ACHN (cell line): ENCODE results near the gene DCP1A.
"Not testable (repeated sequence)": the region's sequence is repeated elsewhere in the genome, so short reads cannot be mapped to it uniquely, and the experiment has no call there.

Experiments
- DNase-seq: peaks from one replicate; pipeline ENCODE4 v3.0.0-alpha.2; 2015
- in situ Hi-C: cut with HindIII; loops from 2 replicates; pipeline ENCODE4 v1.10.0; 2017; ENCODE audit warnings: low sequenced_read_pairs, low pct_ligation_motif_present, low pct_unique_long_range_greater_than_20kb

The DCP1A gene

DNA sequence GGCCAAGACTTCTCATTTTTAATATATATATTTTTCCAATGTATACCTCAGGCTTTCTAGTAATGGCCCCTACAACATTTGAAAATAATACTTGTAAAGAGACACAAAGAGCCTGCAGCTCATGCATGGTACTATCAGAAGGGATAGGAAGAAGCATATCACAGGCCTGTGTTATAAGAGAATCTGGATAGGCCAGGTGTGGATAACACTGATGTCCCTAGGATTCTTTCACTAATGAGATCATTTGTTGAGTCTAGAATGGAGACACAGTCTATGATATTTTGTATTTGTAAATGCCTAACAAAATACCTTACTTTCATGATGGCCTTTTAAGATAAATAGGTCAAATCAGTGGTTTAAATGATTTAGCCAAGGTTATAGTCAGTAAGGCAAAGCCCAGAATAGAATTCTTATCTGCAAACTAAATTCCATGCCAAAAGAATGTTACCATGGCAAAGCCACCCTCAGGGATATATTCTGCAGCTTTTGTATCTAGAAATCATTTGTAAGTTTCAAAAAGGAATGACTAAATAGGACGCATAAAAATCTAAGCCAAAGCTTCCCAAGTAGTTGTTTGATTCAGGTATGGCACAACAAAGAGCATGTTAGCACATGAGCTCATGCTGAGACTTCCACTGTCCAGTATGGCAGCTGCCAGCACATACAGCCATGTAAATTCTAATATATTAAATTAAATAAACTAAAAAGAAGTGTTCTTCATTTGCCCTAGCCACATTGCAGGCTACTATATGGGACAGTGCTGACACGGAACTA, 10.0 kb downstream of the DCP1A start:
- no peak for DNase-seq
- in situ Hi-C loops, result no loop called here

DNA sequence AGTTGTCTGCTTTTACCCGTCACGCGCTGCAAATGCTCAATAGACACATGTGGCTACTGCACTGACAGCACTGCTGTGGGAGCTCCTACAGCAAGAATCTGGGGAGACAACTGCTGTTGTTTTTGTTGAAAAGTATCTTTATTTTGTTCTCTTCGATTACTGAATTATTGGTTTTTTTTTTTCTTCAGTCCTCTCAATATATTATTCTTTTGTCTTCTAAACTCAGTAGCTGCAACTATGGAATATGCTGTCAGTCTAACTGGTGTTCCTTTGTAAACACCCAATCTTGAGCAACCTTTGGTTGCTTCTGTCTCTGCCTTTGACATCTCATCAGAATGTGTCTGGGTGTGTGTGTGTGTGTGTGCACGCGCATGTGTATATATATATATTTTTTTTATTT, 12.6 kb downstream of the DCP1A start:
- in situ Hi-C loops, result no loop called here
- no peak for DNase-seq

DNA sequence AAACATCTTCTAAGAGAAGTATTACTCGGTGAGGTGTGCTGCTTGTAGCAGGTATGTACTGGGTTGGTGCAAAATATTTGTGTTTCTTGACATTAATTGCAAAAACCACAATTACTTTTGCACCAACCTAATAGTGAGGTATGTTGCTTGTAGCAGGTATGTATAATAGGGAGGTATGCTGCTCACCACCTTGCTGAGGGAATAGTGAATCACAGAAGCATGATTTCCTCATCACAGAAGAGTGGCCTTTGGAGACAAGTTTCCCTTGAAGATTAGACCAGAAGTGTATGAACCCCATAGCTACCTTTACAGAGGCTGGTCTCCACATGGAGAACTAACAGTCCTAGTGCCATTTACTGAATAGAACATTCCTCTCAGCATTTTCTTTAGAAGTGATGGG, 15.5 kb downstream of the DCP1A start:
- DNase-seq, result no peak
- in situ Hi-C loops, result no loop called here

DNA sequence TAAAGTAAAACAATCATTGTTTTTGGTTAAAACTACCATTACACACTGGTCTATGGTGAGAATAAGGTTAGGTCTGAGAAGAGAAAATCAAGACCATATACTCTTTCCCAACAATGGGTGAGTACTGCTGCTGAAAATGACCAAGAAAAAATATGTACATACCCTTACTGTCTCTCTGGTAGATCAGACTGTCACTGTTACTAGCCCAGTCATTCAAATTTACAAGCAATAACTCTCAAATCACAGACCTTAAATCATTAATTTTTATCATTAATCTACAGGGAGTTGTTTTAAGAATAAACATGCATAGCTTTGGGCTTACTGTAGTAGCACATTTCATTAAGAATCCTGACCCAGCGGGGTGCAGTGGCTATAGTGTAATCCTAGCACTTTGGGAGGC, 17.4 kb downstream of the DCP1A start:
- DNase-seq, result no peak
- in situ Hi-C loops, result no loop called here

DNA sequence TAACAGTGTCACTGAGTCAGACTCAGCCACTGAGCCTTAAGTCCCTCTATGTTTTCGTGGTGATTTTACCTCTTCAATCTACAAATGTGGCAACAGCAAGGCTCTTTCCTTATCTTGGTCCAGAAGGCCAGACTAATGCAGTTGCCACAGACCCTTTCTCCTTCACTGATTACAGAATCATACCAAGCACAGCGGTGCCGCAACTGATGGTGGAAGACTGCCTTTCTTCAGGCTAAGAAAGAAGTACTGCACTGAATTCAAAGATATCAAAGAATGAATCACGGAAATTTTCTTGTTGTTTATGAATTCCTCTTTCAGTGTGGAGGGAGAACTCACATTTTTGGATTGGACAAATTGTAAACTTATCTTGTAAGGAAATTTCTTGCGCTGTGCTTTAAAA, 18.6 kb downstream of the DCP1A start:
- in situ Hi-C loops, result no loop called here
- DNase-seq, result no peak

DNA sequence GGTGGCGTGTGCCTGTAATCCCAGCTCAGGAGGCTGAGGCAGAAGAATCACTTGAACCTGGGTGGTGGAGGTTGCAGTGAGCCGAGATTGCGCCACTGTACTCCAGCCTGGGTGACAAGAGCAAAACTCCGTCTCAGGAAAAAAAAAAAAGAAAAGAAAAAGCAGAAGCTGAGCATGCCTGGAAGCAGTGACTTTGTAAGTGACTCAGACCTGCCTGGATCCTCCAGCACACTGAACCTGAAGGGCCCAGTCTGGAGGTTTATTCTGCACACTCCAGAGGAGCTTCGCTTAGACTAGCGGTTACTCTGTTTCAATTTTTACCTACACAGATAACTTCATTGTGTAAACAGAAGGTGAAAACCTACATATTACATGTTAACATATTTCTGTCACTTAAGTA, 19.4 kb downstream of the DCP1A start:
- DNase-seq, in situ Hi-C loops: not testable (repeated sequence)

DNA sequence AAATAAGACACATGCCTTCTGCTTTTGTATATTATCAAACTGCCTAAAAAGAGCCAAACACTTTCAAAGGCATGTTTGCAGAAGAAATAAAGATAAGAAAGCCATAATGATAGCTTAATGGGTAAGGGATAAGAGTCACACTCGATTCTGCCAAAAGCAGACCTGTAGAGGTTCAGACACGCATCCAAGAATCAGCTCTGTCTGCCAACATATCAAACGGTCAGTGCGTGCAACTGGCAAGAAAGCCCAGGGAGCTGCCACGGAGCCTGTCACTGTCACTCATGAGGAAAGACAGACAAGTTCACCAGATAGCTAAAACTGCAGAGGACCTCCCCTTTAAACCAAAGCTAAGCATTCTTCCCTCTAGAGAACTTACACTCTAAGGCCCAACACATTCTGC, 23.2 kb downstream of the DCP1A start:
- in situ Hi-C loops, result no loop called here
- no peak for DNase-seq

DNA sequence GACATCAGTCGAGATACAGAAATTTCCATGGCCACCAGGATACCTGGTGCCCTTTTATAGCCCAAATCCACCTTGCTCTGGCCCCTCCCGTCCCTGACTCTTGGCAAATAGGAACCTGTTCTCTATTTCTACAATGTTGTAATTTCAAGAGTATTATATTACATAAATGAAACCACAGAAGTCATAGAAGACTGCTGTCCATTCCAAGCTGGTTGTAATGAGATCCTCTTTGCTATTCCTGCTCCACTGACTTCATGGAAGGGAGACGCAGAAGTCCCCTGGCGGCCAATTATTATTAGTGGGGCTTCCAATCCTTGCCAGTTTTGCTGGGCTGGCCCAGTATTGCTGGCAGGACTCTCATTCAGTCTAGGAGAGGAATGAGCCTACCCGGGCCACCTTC, 26.6 kb downstream of the DCP1A start:
- in situ Hi-C loops, result no loop called here
- DNase-seq, result no peak

DNA sequence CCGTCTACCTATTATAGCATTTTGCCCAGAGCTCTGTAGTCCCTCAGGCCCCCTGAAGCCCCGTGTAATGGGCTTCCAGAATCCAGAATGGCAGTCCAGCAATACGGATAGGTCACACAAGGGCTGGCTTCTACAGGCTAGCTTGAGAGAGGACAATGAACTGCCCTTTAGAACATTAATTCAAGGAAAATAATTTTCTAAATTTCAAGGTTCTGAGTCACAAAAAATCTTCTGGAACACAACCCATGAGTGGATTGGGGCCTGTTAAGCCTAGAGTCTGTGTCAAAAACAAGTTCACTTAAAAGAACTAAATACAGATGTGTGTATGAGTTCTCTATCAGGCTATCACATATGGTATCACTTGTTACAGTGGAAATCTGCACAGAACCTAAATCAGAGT, 28.8 kb downstream of the DCP1A start:
- in situ Hi-C loops, result no loop called here
- no peak for DNase-seq

DNA sequence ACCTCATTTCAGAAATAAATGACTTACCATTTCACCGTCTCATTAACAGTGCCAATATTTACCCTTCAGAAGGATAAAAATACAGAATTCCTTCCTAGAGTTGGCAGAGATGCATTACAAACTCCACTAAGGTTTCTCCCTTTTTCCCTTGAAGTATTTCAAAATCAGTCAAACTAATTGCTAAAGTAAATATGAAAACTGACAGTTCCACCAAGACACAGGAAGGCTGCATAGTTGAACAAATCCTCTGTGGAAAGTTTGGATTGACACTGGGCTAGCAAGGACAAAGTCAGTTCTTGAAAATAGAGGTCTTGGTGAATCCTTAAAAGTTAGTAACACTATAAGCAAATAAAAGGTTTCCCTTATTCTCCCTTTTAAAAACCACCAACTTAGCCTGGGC, 34.5 kb downstream of the DCP1A start:
- in situ Hi-C loops, result no loop called here
- no peak for DNase-seq

DNA sequence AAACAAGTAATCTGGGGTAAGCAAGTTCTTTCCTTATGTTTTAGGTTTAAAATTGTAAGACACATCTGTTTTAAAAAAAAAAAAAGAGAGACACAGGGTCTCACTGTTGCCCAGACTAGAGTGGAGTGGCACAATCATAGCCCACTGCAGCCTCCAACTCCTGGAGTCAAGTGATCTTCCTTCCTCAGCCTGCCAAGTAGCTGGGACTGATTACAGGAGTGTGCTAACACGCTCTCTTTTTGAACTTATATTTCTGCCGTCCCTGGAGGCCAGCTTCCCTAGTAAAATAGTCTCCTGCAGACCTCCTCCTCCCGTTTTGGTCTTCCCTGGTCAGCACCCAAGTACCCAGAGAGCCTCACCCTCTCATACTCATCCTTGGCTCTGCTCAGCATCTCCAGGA, 35.5 kb downstream of the DCP1A start:
- in situ Hi-C loops, result no loop called here
- no peak for DNase-seq

DNA sequence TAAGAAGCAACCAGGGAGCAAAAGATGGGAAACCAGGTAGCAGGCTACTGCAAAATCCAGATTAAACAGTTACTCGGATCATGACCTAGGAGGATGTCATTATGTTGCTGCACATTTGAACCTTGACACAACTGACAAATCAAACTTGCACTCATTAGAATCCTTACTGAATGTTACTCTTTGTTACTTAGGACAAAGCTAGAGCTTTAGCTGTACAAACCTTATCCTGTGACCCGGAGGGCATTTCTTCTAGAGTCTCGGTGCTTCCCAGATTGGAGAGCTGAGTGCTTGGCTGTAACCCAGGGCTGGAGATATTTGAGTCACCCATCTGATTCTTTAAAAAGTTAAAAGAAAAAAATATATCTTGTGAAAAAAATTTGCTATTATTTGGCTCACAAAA, 43.4 kb downstream of the DCP1A start:
- in situ Hi-C loops, result no loop called here
- DNase-seq, result no peak

DNA sequence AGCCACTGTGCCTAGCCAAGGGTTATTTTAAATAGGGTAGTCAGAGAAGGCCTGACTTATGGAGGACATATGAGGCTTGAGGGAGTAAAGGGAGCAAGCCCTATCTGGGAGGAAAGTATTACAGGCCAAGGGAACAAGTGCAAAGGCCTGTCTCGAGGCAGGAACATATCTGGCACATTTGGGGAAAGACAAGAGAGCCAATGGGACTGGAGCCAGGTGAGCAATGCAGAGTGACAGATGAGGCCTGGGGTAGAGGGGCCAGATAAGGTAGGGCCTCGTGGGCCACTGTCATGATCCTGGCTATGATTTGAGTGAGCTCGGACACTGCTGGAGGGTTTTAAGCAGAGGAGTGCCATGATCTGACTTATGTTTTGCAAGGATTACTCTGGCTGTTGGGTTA, 43.8 kb downstream of the DCP1A start:
- DNase-seq, result no peak
- in situ Hi-C loops, result no loop called here

DNA sequence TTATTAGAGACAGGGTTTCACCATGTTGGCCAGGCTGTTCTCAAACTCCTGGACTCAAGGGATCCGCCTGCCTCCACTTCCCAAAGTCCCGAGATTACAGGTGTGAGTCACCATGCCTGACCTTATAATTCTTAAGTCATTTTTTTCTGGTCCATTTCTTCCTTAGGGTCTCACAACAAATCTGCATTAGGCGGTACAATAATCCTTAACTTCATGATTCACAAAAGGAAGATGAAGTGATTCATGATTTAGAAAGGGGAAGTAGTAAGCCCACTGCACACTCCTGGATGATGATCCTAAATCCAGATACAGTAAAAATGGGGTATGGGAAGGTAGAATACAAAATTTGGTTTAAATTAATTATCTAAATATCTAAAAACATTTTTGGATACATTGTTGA, 46.5 kb downstream of the DCP1A start:
- in situ Hi-C loops, result no loop called here
- DNase-seq, result no peak

DNA sequence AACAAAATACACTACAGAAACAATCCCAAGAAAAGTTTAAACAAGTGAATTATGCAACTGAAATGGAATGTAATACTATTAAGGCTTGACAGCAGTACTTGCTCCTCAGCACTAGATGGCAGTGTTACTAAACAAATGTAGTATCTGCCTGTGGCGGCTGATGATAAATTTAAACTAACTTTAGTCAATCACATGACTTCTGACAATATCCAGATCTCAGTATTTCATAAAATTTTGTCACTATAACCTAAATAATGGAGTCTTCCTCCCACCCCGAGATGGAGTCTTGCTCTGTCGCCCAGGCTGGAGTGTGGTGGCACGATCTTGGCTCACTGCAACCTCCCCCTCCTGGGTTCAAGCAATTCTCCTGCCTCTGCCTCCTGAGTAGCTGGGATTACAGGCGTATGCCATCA, 47.7 kb downstream of the DCP1A start:
- in situ Hi-C loops, result not testable (repeated sequence)

DNA sequence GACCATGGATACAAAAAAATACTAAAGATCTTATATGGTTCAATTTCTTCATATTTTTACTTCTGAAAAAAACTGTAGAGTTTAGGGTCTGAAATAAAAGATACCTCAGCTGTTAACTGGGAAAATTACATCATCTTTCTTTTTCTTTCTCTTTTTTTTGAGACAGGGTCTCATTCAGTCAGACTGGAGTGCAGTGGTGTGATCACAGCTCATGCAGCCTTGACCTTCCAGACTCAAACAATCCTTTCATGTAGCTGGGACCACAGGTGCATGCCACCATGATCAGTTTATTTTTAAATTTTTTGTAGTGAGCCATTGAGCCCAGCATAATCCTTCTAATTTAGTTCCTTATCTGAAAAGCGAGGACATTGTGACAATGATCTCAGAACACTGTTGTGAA, 51.9 kb downstream of the DCP1A start:
- DNase-seq, result no peak
- in situ Hi-C loops, result no loop called here

More for the DNA sequence above, 47.7 kb downstream of the DCP1A start:
- peak; percentile 55 for DNase-seq

DNA sequence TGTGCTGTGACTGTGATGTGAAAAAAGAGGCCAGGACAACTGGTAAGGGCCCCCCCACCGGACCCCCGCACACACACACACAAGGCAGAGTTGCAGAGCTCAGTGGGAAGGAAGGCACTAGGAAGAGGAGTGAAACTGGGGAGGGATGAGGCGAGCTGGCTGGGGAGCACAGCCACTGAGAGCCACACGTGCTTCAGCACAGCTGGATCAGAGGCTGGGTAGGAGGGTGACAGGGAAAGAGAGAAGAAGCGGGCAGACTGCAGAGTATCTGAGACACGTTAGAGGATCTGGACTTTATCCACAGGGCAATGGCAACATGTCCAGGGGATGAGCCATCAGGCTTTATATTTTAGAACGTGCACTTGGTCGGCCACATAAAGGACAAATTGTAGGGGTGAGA, 53.5 kb downstream of the DCP1A start:
- no peak for DNase-seq
- in situ Hi-C loops, result no loop called here

DNA sequence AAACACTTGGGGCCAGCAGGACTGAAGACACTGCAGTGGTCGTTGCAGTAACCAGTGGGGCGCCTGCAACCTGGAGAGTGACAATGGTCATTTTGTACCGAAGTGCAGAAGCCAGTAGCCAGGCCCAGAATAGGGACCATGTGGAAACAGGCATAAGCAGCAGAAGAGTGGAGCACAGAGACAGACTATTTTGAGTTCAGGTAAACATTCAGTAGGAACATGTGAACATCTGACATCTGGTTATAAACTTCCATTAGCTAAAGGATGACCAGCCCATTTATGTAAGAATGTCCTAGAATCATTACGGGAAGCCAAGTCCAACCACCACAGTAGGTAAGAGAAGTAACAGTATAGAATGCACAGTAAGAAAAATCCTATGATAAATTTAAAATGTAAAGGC, 59.1 kb downstream of the DCP1A start:
- in situ Hi-C loops, result no loop called here

DNA sequence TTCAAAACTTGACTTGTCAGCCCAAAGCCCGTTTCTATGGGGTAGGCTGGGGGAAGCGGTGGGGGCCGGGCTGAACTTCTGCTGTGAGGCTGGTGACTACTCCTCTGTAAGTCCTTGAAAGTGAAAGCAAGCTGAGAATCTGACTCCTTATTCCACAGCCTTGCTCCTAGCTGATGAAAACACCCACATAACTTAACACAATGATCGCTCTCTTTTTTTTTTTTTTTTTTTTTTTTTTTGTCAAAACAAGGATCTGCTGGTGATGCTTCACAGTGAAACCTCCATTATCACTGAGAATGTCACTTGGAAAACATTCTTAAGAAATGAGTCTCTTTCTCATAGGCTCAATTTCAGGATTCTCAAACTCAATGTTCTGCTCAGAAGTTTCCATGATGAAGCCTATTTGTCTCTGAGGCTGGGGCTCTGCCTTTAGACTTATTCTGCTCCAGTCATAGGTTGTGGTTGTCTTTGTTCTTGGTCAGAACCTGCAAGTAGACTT, 60.2 kb downstream of the DCP1A start:
- no peak for DNase-seq
- in situ Hi-C loops, result no loop called here

More for the DNA sequence above, 59.1 kb downstream of the DCP1A start:
- DNase-seq, result no peak

DNA sequence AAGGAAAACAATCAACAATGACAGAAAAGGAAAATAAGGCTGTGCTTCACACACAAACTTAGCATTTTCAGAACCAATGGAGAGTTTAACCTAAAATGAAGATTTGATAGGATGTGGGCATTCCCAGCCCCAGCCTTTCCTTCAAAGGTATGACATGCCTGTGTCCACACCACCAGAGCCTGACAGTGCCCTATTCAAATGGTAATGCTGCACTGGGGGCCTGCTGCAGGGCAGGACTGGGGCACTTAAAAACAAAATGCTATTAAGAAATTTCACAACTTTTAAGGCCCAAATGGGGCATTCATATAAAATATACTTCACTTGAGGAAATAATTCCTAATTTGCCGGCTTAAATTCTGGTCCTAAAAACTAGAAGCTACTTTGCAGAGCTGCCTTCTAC, 60.6 kb downstream of the DCP1A start:
- in situ Hi-C loops, result no loop called here
- DNase-seq, result no peak

DNA sequence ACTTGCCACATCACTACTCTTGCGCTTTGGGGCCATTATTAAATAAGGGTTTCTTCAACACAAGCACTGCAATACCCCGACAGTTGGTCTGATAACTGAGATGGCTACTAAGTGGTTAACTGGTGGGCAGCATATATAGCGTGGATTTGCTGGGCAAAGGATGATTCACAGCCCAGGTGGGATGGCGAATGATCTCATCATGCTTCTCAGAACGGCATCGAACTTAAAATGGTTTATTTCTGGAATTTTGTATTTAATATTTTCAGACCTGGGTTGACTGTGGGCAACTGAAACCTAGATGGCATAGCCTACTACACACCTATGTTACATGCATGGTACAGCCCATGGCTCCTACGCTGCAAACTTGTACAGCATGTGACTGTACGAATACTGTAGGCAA, 64.8 kb downstream of the DCP1A start:
- no peak for DNase-seq
- in situ Hi-C loops, result no loop called here
